Measurements from ENCODE around the gene KRTAP10-4. TPM values are rescaled to one million over a fixed set of nuclear protein-coding genes. Genes with fewer than 3 reads are reported as not detected.
"Not testable (repeated sequence)": the region's sequence is repeated elsewhere in the genome, so short reads cannot be mapped to it uniquely, and the experiment has no call there.

Gene KRTAP10-4
- total RNA-seq, 1 experiment from 2014 or later: not detected

- no peak for DNase-seq (ENCODE audit: low read depth)
Observed at GRCh38 chr21:44579056-44579832, 5.7 kb downstream of the KRTAP10-4 start.

DNA sequence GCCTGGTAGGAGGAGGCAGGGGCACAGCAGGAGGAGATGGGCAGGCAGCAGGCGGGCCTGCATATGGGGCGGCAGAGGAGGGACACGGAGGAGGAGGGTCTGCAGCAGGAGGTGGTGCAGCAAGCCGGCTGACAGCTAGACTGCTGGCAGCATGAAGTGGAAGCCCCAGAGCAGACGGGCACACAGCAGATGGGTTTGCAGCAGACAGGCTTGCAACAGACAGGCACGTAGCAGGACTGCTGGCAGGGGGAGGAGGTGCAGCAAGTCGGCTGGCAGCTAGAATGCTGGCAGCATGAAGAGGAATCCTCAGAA lies 6.3 kb downstream of the KRTAP10-4 start:
- DNase-seq (ENCODE audit: low read depth): no peak

GRCh38 chr21:44580231-44580821 lies 6.8 kb downstream of the KRTAP10-4 start, which contains the start of gene KRTAP10-5:
Gene KRTAP10-5, minus strand, starts transcription at chr21:44580604. Its CDS starts 26 bp downstream, at chr21:44580578.
- DNase-seq (ENCODE audit: low read depth): not testable (repeated sequence)

- DNase-seq (ENCODE audit: low read depth): no peak
Observed at GRCh38 chr21:44581158-44581557, 7.6 kb downstream of the KRTAP10-4 start.

- DNase-seq (ENCODE audit: low read depth): no peak
Observed at GRCh38 chr21:44582055-44582454, 8.5 kb downstream of the KRTAP10-4 start.

DNA sequence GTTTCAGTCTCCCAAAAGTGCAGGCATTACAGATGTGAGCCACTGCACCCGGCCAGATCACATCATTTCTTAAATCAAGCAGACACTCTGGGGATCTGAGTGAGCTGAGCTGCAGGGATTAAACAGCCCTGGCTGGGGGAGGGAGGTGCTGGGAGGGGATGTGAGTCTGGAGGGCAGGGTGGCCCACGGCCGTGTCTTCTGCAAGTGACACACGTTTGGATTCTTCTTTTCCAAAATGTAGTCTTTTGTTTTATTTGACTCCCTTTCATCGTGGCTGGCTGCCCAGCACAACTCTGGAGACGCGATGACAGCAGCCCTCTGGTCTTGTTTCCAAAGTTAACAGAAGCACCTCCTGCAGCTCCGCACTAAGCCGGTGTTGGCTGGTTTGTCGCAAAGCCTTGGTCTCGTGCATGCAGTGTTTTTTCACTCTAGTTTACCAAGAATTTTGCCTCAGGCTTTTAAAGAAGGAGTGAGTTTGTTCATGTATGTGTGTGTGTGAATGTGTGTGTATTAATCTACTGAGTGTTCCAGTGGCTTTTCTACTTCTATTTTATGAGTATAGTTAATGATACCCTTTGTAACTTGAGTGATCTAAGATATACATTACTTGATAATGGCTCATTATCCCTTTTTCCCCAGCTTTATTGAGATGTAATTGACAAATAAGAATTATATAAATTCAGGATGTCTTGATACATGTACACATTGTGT lies 9.7 kb downstream of the KRTAP10-4 start:
- no peak for DNase-seq (ENCODE audit: low read depth)

DNA sequence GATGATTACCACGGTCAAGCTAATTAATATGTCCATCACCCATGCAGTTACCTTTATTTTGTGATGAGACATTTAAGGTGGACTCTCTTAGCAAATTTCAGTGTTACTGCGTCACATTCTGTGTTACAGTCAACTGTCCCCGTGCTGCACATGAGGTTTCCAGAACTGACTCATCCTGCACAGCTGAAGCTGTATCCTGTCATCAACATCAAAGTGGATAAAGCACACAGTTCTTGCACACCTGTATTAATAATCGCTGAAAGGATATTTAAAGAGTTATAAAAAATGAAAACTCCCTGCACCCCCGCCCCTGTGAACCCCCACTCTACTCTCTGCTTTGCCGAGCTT lies 10.2 kb downstream of the KRTAP10-4 start:
- no peak for DNase-seq (ENCODE audit: low read depth)

DNA sequence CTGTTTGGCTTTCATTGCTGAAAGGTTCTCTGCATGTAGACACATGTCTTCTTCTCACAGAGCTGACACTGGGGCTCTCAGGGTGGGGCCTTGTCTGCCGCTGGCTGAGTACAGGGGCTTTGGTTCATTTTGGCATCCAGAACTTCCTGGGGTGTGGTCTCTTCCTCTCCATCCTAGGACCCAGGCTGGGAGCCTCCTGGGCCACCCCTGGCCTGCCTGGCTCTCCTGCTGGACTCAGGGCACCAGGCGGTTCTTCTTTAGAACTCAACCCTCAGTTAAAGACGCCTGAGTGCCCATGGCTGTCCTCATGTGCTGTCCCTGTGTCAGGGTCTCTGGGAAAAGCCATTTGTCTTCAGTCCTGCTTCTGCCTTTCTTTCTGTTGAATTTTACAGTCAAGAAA lies 12.4 kb downstream of the KRTAP10-4 start:
- no peak for DNase-seq (ENCODE audit: low read depth)

- DNase-seq (ENCODE audit: low read depth): no peak
Observed at GRCh38 chr21:44589094-44589493, 15.6 kb downstream of the KRTAP10-4 start.

GRCh38 chr21:44589586-44590305 lies 16.2 kb downstream of the KRTAP10-4 start:
- no peak for DNase-seq (ENCODE audit: low read depth)

GRCh38 chr21:44590311-44590721 lies 16.8 kb downstream of the KRTAP10-4 start:
- DNase-seq (ENCODE audit: low read depth): no peak

DNA sequence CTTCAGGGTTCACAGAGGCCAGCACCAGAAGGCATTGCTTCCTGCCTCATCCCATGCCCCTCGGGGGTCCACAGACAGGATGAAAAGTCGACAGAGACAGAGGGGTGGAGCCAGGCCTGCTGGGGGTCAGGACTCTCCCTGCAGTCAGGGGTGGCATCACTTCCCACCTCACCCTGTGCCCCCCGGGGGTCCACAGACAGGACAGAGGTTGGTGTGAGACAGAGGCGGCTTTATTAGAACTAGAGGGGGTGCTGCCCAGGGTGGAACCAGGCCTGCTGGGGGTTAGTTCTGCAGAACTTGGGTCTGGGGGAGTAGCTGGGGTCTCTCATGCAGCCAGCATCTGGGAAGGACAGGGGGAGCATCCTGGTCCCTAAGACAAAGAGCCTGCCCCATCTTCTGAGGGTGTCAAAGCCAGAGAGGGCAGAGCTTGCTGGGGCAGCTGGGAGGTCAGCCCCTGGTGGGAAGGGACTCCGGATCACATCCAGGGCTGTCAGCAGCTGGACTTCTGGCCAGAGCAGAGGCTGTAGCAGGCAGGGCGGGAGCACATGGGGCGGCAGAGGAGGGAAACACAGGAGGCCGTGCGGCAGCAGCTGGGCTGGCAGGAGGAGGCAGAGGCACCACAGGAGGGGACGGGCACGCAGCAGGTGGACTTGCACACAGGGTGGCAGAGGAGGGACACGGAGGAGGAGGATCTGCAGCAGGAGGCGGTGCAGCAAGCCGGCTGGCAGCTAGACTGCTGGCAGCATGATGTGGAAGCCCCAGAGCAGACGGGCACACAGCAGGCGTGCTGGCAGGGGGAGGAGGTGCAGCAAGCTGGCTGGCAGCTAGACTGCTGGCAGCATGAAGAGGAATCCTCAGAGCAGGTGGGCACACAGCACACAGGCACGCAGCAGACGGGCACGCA lies 17.6 kb downstream of the KRTAP10-4 start:
- peak; percentile 9 for DNase-seq (ENCODE audit: low read depth)

GRCh38 chr21:44591801-44592130 lies 18.2 kb downstream of the KRTAP10-4 start:
- DNase-seq (ENCODE audit: low read depth): not testable (repeated sequence)

GRCh38 chr21:44592446-44593311 lies 19.1 kb downstream of the KRTAP10-4 start, which contains the start of gene KRTAP10-6:
Gene KRTAP10-6, minus strand, starts transcription at chr21:44592505. Its CDS starts 21 bp downstream, at chr21:44592484.
- DNase-seq (ENCODE audit: low read depth): no peak

GRCh38 chr21:44593598-44594405 lies 20.3 kb downstream of the KRTAP10-4 start:
- peak; percentile 42 for DNase-seq (ENCODE audit: low read depth)

- DNase-seq (ENCODE audit: low read depth): no peak
Observed at GRCh38 chr21:44594406-44594916, 20.9 kb downstream of the KRTAP10-4 start.

DNA sequence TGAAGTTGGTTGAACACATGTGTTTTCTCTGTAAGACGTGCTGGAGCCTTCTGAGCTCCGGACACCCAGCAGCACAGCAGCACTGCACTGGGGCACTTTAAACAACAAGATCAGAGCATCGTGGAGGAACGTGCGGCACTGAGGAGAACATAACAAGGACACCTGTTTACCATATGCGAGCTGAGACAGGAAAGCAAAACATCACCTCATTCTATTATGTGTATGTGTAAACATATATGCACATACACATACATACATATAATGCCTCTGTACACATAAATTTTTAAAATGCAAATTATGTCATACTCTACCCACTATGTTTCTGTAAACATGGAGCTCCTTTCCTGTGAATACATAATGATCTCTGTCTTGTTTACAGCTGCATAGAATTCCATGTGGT lies 22.0 kb downstream of the KRTAP10-4 start:
- DNase-seq (ENCODE audit: low read depth): no peak

GRCh38 chr21:44596068-44596725 lies 22.7 kb downstream of the KRTAP10-4 start:
- DNase-seq (ENCODE audit: low read depth): no peak

Data from LHCN-M2 (cell line).